GM19035 (cell line): ENCODE measurements around the gene ZNF561.
"Not testable (repeated sequence)": the region's sequence is repeated elsewhere in the genome, so short reads cannot be mapped to it uniquely, and the experiment has no call there.

Experiments
- ATAC-seq: cut with Tn5 transposase; IDR thresholded peaks from one replicate; pipeline ENCODE4 v1.9.1; 2021; ENCODE audit not compliant: unreplicated experiment

ZNF561 gene

DNA sequence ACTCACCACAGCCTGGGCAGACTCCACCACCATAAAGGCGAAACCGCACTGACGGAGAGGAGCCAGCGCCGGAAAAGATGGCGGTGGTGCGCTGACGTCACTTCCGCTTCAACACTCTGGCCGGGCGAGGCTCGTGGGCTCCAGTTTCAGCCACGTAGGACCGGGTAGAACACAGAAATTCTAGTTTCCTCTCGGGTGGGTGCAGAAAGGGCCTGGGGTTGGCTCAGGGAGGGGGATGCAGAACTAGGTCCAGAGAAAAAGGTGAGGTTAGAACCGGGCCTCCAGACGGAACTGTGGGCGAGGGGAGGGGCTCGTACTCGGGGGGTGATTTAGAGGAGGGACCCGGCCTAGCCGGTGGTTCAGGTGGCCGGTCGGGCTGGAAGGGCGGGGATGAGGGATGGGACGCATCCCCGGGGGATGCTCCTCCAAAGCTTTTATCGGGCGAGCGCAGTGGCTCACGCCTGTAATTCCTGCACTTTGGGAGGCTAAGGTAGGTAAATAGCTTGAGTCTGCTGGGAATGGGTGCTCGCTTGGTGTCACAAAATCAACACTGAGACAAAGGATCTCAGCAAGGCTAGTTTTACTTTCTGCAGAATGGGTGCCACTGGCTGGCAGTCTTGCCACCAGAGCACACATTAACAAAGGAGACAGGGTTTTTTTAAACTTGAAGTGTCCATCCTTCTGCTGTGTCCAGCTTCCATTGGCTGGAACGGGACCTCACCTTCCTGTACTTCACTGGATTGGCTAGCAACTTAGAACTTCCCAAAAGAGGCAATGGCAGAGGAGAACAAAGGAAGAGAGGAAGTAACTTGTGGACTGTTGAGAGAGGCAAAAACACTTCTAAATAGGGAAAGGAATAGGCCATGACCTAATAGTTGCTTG, at the start of gene ZNF561:
TSS of gene ZNF561 (minus strand) at position 77 of the 882 bp plus-strand sequence. CDS start 1,776 bp downstream, outside the sequence.
- ATAC-seq = peak; percentile 86

- no peak for ATAC-seq
These were observed 47.5 kb upstream of the ZNF561 start for GRCh38 chr19:9668544-9668943.

GRCh38 chr19:9667898-9668297, 46.9 kb upstream of the ZNF561 start:
- ATAC-seq = no peak

DNA sequence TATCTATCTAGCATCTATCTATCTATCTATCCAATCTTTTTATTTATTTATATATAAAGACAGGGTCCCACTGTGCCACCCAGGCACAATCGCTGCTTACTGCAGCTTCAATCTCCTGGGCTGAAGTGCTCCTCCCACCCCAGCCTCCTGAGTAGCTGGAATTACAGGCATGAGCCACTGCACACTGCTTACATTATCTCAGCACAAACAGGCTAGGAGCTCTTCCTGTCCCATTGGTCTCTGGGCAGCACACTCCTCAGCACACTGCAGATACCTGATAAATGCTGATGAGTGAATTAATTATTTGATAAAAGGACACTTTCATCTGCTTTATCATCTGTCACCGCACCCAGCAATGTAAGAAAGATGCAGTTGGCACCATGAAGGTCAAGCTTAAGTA, 37.7 kb upstream of the ZNF561 start:
- ATAC-seq = no peak

- not testable (repeated sequence) for ATAC-seq
These were observed 32.1 kb upstream of the ZNF561 start for GRCh38 chr19:9653066-9653555.

DNA sequence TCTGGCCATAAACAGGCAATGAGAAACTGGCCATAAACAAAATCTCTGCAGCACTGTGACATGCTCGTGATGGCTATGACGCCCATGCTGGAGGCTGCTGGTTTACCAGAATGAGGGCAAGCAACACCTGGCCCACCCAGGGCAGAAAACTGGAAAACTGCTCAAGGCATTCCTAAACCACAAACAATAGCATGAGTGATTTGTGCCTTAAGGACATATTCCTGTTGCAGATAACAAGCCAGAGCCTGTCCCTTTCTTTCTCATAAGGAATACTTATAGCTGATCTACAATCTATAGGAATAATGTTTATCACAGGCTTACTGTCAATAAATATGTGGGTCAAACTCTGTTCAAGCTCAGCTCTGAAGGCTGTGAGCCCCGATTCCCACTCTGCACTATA, 30.4 kb upstream of the ZNF561 start:
- ATAC-seq = not testable (repeated sequence)

- no peak for ATAC-seq
These were observed 29.3 kb upstream of the ZNF561 start for GRCh38 chr19:9650345-9650744.

DNA sequence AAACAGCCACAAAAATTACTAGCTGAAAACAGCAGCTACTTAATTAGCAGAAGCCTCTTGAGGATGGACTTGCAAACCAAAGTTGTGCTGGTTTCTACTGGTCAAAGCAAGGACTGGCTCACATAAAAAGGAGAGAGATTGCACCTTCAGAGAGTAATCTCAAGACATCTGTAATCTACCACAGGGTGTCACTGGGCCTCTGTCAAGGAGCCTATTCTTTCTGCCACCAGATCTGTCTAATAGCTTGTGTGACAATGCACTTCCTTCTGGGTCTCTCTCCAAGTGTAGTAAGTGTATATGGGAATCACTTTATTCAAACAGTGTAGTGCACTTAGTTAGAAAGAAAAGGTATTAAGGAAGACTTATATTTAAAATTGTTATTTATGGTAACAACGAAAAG, 24.4 kb upstream of the ZNF561 start:
- ATAC-seq = no peak

DNA sequence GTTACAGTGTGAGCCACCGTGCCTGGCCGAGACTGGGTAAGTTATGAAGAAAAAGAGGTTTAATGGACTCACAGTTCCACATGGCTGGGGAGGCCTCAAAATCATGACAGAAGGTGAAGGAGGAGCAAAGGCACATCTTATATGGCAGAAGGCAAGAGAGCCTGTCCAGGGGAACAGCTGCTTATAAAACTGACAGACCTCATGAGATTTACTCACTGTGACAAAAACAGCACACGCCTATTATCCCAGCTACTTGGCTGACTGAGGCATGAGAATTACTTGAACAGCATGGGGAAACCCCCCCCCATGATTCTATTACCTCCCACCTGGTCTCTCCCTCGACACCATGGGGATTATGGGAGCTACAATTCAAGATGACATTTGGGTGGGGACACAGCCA, 23.4 kb upstream of the ZNF561 start:
- no peak for ATAC-seq

GRCh38 chr19:9641810-9642209, 20.8 kb upstream of the ZNF561 start:
- ATAC-seq = no peak

GRCh38 chr19:9640956-9641355, 19.9 kb upstream of the ZNF561 start:
- ATAC-seq = no peak

GRCh38 chr19:9636018-9636417, 15.0 kb upstream of the ZNF561 start:
- no peak for ATAC-seq

- no peak for ATAC-seq
These were observed 6.8 kb upstream of the ZNF561 start for GRCh38 chr19:9627856-9628255.

DNA sequence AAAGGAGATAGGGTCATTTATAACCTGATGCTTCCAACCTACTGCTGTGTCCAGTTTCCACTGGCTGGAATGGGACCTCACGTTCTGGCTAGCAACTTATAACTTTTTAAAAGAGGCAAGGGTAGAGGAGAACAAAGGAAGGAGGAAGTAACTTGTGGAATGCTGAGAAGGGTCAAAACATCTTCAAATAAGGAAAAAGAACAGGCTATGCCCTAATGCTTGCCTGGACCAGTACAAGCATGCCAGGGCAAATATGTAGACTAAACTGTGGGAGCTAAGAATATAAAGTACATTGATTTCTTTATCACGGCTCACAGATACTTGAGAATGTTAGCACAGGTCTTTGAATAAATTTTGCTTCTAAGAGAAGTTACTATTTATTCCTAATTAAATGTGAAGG, 1.5 kb upstream of the ZNF561 start:
- ATAC-seq = no peak

- no peak for ATAC-seq
These were observed 233 bp downstream of the ZNF561 start for GRCh38 chr19:9620842-9621155.

- no peak for ATAC-seq
These were observed 5.2 kb downstream of the ZNF561 start for GRCh38 chr19:9615844-9616243.

GRCh38 chr19:9610484-9611113, 10.4 kb downstream of the ZNF561 start:
- no peak for ATAC-seq

GRCh38 chr19:9608912-9609311, 12.1 kb downstream of the ZNF561 start:
- ATAC-seq = no peak

GRCh38 chr19:9597027-9597426, 24.0 kb downstream of the ZNF561 start:
- no peak for ATAC-seq

- ATAC-seq = no peak
These were observed 34.3 kb downstream of the ZNF561 start for GRCh38 chr19:9586764-9587163.

DNA sequence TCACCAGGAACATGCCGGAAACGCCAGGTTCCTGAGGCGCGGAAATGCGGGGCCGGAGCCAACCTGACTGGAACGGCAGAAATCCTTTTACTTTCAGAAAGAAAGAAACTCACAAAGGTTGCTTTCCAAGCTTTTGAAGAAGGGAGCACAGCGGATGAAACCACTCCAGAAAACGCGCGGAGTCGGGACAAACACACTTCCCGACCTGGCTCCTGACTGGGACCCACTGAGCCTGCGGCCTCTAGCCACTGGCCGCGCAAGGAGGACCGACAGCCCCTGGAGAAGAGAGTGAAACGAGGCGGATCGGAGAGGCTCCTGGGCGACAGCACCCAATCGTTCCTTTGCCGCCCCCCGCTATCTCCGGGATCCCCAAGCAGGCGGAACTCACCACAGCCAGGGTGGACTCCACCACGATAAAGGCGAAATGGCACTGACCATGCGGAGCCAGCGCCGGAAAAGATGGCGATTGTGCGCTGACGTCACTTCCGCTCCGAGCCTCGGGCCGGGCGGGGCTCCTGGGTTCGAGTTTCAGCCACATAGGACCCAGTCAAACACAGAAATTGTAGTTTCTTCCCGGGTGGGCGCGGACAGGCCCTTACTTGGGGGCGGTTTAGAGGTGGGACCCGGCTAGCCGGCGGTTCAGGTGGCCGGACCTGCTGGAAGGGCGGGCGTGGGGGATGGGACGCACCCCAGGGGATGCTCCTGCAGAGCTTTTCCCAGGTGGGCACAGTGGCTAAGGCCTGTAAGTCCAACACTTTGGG, 36.8 kb downstream of the ZNF561 start, which contains the start of gene ZNF121:
TSS of gene ZNF121 (minus strand) at position 432 of the 761 bp plus-strand sequence. CDS start 16,407 bp downstream, outside the sequence.
- ATAC-seq = peak; percentile 81
